ENCODE measurements around the gene SH3BP4.

- TF ChIP-seq CTCF (conservative IDR thresholded peaks at IDR 0.05; ENCODE audit: low read depth, low read length): no peak
- TF ChIP-seq EZH2 (IDR thresholded peaks at IDR 0.05; ENCODE audit: borderline replicate concordance, low read depth, low read length, poor library complexity, severe bottlenecking): no peak
Observed at GRCh38 chr2:234994438-234995321, 42.9 kb downstream of the SH3BP4 start.
